ENCODE measurements around the gene DIPK1A. TPM values are rescaled to one million over a fixed set of nuclear protein-coding genes. Genes with fewer than 3 reads are reported as not detected.

Gene DIPK1A
- 5.6 TPM for total RNA-seq
- long read RNA-seq, transcript FAM69A-201 (5 exons, 2,574 nt) = major isoform, 14 of 26 reads
- long read RNA-seq, partial matches to known transcripts = 3 of 26 reads
- long read RNA-seq, other reads (novel, unspliced or antisense) = 9 of 26 reads

DNA sequence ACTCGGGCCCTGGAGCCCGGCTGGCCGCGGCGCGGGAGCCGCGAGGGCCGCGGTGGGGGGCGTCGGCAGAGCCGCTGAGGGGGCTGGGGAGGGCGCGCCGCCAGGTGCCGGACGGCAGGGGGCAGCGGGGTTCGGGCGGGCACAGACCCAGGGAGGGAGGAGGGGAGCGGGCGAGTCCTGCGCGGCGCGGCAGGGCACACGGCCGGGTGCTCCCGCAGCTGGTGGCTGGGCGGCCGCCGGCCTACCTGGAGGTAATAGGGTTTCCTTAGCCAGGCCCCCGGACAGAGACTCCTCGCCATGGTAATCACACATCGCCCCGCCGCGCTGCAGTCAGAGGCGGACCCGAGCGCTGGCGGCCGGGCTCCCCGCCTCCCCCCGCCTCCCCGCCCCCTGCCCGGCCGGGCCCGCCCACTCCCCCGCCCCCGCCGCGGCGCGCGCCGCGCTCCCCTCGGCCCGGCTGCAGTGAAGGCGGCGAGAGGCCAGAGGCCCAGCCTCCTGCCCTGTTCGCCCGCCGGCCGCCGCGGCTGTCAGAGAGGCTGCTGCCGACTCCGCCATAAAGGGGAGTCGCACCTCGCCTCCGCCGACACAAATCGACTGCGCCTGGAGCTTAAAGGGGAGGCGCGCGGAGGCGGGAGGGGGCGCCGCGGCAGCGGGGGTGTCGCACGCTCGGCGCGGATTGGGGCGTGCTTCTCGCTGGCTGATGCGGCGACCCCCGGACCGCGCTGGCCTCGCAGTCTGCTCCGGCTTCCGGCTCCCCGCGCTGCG, at the start of gene DIPK1A:
Gene DIPK1A (minus strand): TSS at position 332 of the 765 bp plus-strand sequence. CDS start 33 bp downstream, at position 299.
- DNase-seq (peak; percentile 84), ATAC-seq (peak; percentile 90 to 91)
- Histone ChIP-seq H3K27me3 (ENCODE audit: low read depth) (no peaks in the 10 kb centered on the region), H3K9me3 (no peaks in the 10 kb centered on the region), H3K4me3 (peak within 1 kb of the TSS; percentile 68), H3K36me3 (no peaks in the 10 kb centered on the region), H3K4me1 (peaks cover 17% of the 10 kb centered on the region), H3K27ac (peak within 1 kb of the TSS; percentile 95)
- intact Hi-C loops (cut with DNase I) = no loop called here
- TF ChIP-seq, protein P1, sequence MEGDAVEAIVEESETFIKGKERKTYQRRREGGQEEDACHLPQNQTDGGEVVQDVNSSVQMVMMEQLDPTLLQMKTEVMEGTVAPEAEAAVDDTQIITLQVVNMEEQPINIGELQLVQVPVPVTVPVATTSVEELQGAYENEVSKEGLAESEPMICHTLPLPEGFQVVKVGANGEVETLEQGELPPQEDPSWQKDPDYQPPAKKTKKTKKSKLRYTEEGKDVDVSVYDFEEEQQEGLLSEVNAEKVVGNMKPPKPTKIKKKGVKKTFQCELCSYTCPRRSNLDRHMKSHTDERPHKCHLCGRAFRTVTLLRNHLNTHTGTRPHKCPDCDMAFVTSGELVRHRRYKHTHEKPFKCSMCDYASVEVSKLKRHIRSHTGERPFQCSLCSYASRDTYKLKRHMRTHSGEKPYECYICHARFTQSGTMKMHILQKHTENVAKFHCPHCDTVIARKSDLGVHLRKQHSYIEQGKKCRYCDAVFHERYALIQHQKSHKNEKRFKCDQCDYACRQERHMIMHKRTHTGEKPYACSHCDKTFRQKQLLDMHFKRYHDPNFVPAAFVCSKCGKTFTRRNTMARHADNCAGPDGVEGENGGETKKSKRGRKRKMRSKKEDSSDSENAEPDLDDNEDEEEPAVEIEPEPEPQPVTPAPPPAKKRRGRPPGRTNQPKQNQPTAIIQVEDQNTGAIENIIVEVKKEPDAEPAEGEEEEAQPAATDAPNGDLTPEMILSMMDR (IDR thresholded peaks at IDR 0.05) = peak; percentile 13

DNA sequence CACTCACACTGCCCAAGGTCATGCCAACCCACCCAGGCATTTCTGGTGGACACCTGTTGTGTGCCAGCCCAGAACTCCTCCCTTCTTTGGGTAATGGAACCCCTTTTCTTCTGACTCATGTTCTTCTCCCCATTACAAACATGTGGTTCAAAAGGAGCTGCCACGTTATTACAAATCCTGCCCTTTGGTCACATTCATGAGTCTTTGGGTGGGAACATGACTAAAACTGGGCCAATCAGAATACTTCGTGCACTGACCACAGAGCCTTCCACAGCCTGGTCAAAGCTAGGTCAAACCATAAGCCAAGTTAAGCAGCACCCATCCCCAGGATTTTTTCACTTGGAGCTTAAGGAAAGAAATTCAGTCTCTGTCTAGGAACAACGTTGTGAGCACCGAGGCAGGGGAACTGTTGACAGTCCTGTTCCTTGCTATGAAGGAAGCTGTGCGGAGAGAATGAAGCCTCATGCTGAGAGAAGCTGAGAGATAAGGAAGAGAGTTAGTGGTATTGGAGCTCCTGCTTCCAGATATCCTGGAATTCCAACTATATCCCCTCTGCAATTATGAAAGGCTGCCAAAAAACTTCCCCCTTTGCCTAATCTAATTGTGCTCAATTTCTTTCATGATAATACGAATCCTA, 46.8 kb upstream of the DIPK1A start:
- Histone ChIP-seq H3K27ac (no peak overlapping the region), H3K4me3 (no peak overlapping the region), H3K9me3 (no peaks in the 10 kb centered on the region), H3K4me1 (no peaks in the 10 kb centered on the region), H3K27me3 (ENCODE audit: low read depth) (no peaks in the 10 kb centered on the region), H3K36me3 (no peaks in the 10 kb centered on the region)
- intact Hi-C loops (cut with DNase I) = no loop called here
- no peak for ATAC-seq
- TF ChIP-seq, protein P1 (IDR thresholded peaks at IDR 0.05) = no peak
- DNase-seq = no peak

DNA sequence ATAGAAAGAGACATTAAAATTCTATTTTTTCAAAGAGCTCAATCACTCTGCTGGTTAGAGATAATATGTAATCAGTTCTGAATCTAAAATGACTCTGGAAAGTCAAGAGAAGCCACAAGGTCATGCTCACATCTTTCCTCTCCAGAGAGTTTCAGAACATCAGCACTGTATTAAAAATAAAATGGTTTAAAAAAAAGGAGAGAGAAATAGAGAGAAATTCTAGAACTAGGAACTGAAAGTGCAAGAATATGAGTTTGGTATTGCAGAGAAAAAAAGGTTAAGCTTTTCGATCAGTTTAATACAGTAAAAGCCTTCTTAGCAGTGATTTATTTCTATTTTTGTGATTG, 44.0 kb upstream of the DIPK1A start:
- intact Hi-C loops (cut with DNase I) = no loop called here
- H3K4me3 ChIP-seq = no peak overlapping the region
- peaks cover 5% of the 10 kb centered on the region for H3K4me1 ChIP-seq
- TF ChIP-seq, protein P1 (IDR thresholded peaks at IDR 0.05) = no peak
- H3K27me3 ChIP-seq (ENCODE audit: low read depth) = no peaks in the 10 kb centered on the region
- H3K27ac ChIP-seq = no peak overlapping the region
- no peaks in the 10 kb centered on the region for H3K36me3 ChIP-seq
- no peaks in the 10 kb centered on the region for H3K9me3 ChIP-seq
- DNase-seq (no peak), ATAC-seq (no peak)

DNA sequence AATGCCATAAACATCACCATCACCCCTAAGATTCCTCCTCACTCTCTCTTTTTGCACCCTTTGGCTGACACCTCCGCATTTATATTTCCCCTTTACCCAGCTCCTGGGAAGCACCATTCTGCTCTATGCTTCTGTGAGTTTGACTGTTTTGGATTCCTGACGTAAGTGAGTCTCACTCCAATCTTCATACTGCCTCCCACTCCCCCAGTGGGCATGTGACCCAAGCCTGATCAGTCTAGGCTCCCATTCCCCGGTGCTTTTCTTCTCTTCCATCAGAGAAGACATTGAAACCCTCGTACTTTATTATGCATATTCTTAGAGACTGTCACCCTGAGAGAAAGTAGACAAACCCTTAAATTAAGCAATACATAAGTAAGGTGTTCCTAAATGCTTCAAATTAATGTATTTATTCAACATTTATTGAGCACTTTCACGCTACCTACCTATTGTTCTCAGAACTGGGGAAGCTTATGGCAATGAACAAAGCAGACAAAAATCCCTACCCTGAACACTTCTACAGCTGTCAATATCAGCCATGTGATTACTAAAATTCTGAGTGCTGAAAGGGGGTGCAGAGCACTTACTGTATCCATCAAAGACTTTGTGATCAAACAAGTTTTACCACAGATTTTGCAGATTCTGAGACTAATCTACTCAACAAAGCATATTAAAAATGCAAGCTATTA, 43.4 kb upstream of the DIPK1A start:
- H3K27me3 ChIP-seq (ENCODE audit: low read depth) = no peaks in the 10 kb centered on the region
- DNase-seq (no peak), ATAC-seq (no peak)
- intact Hi-C loops (cut with DNase I) = no loop called here
- TF ChIP-seq, protein P1 (IDR thresholded peaks at IDR 0.05) = no peak
- H3K4me3 ChIP-seq = no peak overlapping the region
- no peak overlapping the region for H3K27ac ChIP-seq
- no peaks in the 10 kb centered on the region for H3K36me3 ChIP-seq
- no peaks in the 10 kb centered on the region for H3K9me3 ChIP-seq
- peaks cover 8% of the 10 kb centered on the region for H3K4me1 ChIP-seq

DNA sequence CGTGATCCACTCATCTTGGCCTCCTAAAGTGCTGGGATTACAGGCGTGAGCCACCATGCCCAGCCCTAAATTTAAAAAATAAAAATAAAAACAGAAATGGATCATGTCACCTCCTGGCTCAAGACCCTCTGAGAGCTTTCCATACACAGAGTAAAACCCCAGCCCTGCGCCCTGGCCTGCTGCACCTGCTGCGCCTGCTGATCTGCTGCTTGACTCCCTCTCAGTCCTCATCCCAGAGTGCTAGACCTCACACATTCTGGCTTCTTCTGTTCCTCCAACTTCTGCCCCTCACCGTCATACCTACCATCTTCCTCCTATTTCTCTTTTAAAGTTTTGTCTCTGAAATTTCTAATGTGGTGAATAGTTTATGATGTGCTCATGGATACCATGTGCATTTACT, 42.7 kb upstream of the DIPK1A start:
- TF ChIP-seq, protein P1 (IDR thresholded peaks at IDR 0.05) = no peak
- Histone ChIP-seq H3K9me3 (no peaks in the 10 kb centered on the region), H3K4me3 (no peak overlapping the region), H3K36me3 (no peaks in the 10 kb centered on the region), H3K27ac (no peak overlapping the region), H3K27me3 (ENCODE audit: low read depth) (no peaks in the 10 kb centered on the region), H3K4me1 (peaks cover 8% of the 10 kb centered on the region)
- DNase-seq (no peak), ATAC-seq (no peak)
- intact Hi-C loops (cut with DNase I) = no loop called here

All from lower lobe of right lung (tissue), 2 donors.